ENCODE results near the gene RPL27A.

DNA sequence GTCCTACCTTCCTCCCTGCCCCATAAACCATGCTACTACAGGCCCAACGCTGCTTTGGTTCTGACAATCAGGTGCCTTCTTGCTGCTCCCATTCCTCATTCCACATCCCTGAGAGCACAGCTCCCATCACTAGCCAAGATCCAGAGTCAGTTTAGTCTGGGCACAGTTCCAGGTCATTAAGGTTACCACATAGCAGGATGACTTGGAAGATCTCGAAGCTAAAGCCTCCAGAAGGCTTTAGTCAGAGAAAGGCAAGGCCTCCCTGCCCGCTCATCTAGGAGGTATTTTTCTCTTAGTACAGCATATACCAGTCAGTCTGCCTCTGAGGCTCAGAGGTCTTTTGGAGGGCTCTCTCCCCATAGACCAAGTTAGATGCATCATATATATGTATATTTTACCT, 30.5 kb upstream of the RPL27A start:
- TF ChIP-seq, protein P1, sequence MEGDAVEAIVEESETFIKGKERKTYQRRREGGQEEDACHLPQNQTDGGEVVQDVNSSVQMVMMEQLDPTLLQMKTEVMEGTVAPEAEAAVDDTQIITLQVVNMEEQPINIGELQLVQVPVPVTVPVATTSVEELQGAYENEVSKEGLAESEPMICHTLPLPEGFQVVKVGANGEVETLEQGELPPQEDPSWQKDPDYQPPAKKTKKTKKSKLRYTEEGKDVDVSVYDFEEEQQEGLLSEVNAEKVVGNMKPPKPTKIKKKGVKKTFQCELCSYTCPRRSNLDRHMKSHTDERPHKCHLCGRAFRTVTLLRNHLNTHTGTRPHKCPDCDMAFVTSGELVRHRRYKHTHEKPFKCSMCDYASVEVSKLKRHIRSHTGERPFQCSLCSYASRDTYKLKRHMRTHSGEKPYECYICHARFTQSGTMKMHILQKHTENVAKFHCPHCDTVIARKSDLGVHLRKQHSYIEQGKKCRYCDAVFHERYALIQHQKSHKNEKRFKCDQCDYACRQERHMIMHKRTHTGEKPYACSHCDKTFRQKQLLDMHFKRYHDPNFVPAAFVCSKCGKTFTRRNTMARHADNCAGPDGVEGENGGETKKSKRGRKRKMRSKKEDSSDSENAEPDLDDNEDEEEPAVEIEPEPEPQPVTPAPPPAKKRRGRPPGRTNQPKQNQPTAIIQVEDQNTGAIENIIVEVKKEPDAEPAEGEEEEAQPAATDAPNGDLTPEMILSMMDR (IDR thresholded peaks at IDR 0.05), result no peak
- TF ChIP-seq EP300 (IDR thresholded peaks at IDR 0.05), result no peak
